HCT116 (cell line): ENCODE results near the gene YWHAQ.

ENCODE experiments used
- ELF1 ChIP-seq: IDR thresholded peaks from 2 replicates; pipeline ENCODE4 v1.6.1; 2012; ENCODE audit warnings: low read depth, borderline replicate concordance
- EZH2phosphoT487 ChIP-seq: fragments of 200-600 bp; IDR thresholded peaks from 2 replicates; pipeline ENCODE4 v1.6.1; 2018; ENCODE audit warnings: antibody characterized with exemption, borderline replicate concordance
- POLR2AphosphoS5 ChIP-seq: IDR thresholded peaks from 2 replicates; pipeline ENCODE4 v1.6.1; 2011; ENCODE audit warnings: mild to moderate bottlenecking, low read depth, low read length, moderate library complexity
- SIN3A ChIP-seq: IDR thresholded peaks from 2 replicates; pipeline ENCODE4 v1.6.1; 2012; ENCODE audit warnings: low read depth
- SP1 ChIP-seq: IDR thresholded peaks from 2 replicates; pipeline ENCODE4 v1.6.1; 2012; ENCODE audit warnings: low read depth
- TCF7L2 ChIP-seq: IDR thresholded peaks from 2 replicates; pipeline ENCODE4 v1.7.0; 2011; ENCODE audit warnings: borderline replicate concordance, inconsistent platforms; ENCODE audit not compliant: insufficient read depth, insufficient read length; ENCODE audit errors: extremely low read depth
- TF ChIP-seq, protein P1 (sequence below), 3 experiments: fragments of 200-600 bp in 1 of 3; sonication (generic) in 1 of 3; IDR thresholded peaks in 2 of 3; conservative IDR thresholded peaks in 1 of 3; 2 replicates each; pipeline ENCODE4 v1.5.1; 2012 to 2017; ENCODE audit warnings: low read depth in 2 of 3, low read length in 2 of 3, antibody characterized with exemption in 1 of 3, borderline replicate concordance in 1 of 3, control low read depth in 1 of 3, mild to moderate bottlenecking in 1 of 3, mixed read lengths in 1 of 3, mixed run types in 1 of 3, moderate library complexity in 1 of 3; ENCODE audit not compliant: insufficient read depth in 1 of 3

GRCh38 chr2:9601397-9601796 is 29.4 kb downstream of the YWHAQ start:
- TF ChIP-seq EZH2phosphoT487, result no peak
- TF ChIP-seq, protein P1, sequence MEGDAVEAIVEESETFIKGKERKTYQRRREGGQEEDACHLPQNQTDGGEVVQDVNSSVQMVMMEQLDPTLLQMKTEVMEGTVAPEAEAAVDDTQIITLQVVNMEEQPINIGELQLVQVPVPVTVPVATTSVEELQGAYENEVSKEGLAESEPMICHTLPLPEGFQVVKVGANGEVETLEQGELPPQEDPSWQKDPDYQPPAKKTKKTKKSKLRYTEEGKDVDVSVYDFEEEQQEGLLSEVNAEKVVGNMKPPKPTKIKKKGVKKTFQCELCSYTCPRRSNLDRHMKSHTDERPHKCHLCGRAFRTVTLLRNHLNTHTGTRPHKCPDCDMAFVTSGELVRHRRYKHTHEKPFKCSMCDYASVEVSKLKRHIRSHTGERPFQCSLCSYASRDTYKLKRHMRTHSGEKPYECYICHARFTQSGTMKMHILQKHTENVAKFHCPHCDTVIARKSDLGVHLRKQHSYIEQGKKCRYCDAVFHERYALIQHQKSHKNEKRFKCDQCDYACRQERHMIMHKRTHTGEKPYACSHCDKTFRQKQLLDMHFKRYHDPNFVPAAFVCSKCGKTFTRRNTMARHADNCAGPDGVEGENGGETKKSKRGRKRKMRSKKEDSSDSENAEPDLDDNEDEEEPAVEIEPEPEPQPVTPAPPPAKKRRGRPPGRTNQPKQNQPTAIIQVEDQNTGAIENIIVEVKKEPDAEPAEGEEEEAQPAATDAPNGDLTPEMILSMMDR (IDR thresholded peaks at IDR 0.05 in 2 of 3, conservative IDR thresholded peaks at IDR 0.05 in 1 of 3; ENCODE audit: borderline replicate concordance in 1 of 3, insufficient read depth in 1 of 3, low read depth in 2 of 3, low read length in 2 of 3), result no peak
- no peak for TF ChIP-seq SIN3A
- TF ChIP-seq ELF1, result no peak
- no peak for TF ChIP-seq TCF7L2
- TF ChIP-seq POLR2AphosphoS5, result no peak
- no peak for TF ChIP-seq SP1
